Measurements from ENCODE around the gene EPO.
A peak's percentile ranks its signal among the peaks of the same experiment; 100 is the strongest.

EPO gene

GRCh38 chr7:100683659-100684533 is 36.4 kb upstream of the EPO start:
- Histone ChIP-seq H3K27me3 (replicated peaks in 2 of 5; ENCODE audit: control insufficient read depth in 4 of 5, insufficient read depth in 5 of 5, low read length in 4 of 5) (no peaks in the 10 kb centered on the region), H3K9me3 (ENCODE audit: control extremely low read depth in 1 of 5, control insufficient read depth in 4 of 5, insufficient read depth in 2 of 5, low read depth in 1 of 5, low read length in 4 of 5) (no peaks in the 10 kb centered on the region), H3K36me3 (ENCODE audit: control insufficient read depth in 4 of 4, insufficient read depth in 4 of 4, low read length in 3 of 4) (peaks cover 11 to 100% (median 64%) of the 10 kb centered on the region in 4 experiments), H3K4me1 (ENCODE audit: control extremely low read depth in 1 of 4, control insufficient read depth in 4 of 4, insufficient read depth in 4 of 4, low read length in 3 of 4) (no peaks in the 10 kb centered on the region), H3K27ac (ENCODE audit: insufficient read depth in 1 of 2, low read depth in 1 of 2, low read length in 2 of 2, poor library complexity in 1 of 2, severe bottlenecking in 2 of 2) (no peak overlapping the region), H3K4me3 (ENCODE audit: control insufficient read depth in 1 of 7, extremely low read depth in 1 of 7, insufficient read depth in 4 of 7, low read depth in 2 of 7, low read length in 6 of 7) (no peak overlapping the region)
- 95% methylated on average over 31 of the region's 37 CpGs for WGBS (ENCODE audit: insufficient coverage)
- ChIA-PET POLR2A (interaction anchor here (1.3 kb wide), 2 partner anchors 9 to 11 kb away, joined by 3 read pairs; no protein-coding TSS in a partner anchor), CTCF (interaction anchor here (0.6 to 3.9 kb wide), 7 partner anchors 8 to 214 kb away, joined by 3 to 28 read pairs (median 3); partner anchors contain the start of gene MOSPD3)
- no peak for DNase-seq

- no peaks in the 10 kb centered on the region for H3K27me3 ChIP-seq (replicated peaks in 2 of 5; ENCODE audit: control insufficient read depth in 4 of 5, insufficient read depth in 5 of 5, low read length in 4 of 5)
- no peak for DNase-seq
- WGBS (ENCODE audit: insufficient coverage): 99% methylated on average over 12 of the region's 16 CpGs
- H3K4me3 ChIP-seq (ENCODE audit: control insufficient read depth in 1 of 7, extremely low read depth in 1 of 7, insufficient read depth in 4 of 7, low read depth in 2 of 7, low read length in 6 of 7): no peak overlapping the region
- CTCF ChIA-PET: interaction anchor here (0.6 to 3.9 kb wide), 8 partner anchors 8 to 215 kb away, joined by 3 to 28 read pairs (median 4); partner anchors contain the start of gene MOSPD3
- peaks cover 11 to 100% (median 64%) of the 10 kb centered on the region in 4 experiments for H3K36me3 ChIP-seq (ENCODE audit: control insufficient read depth in 4 of 4, insufficient read depth in 4 of 4, low read length in 3 of 4)
- POLR2A ChIA-PET: interaction anchor here (0.5 kb wide), 1 partner anchor 17 kb away, joined by 4 read pairs; no protein-coding TSS in a partner anchor
- H3K9me3 ChIP-seq (ENCODE audit: control extremely low read depth in 1 of 5, control insufficient read depth in 4 of 5, insufficient read depth in 2 of 5, low read depth in 1 of 5, low read length in 4 of 5): no peaks in the 10 kb centered on the region
- H3K27ac ChIP-seq (ENCODE audit: insufficient read depth in 1 of 2, low read depth in 1 of 2, low read length in 2 of 2, poor library complexity in 1 of 2, severe bottlenecking in 2 of 2): no peak overlapping the region
- no peaks in the 10 kb centered on the region for H3K4me1 ChIP-seq (ENCODE audit: control extremely low read depth in 1 of 4, control insufficient read depth in 4 of 4, insufficient read depth in 4 of 4, low read length in 3 of 4)
Observed at GRCh38 chr7:100684534-100685042, 35.7 kb upstream of the EPO start.

GRCh38 chr7:100685049-100685605 is 35.1 kb upstream of the EPO start:
- peaks cover 11 to 97% (median 62%) of the 10 kb centered on the region in 4 experiments for H3K36me3 ChIP-seq (ENCODE audit: control insufficient read depth in 4 of 4, insufficient read depth in 4 of 4, low read length in 3 of 4)
- WGBS (ENCODE audit: insufficient coverage): 99% methylated on average over 14 of the region's 18 CpGs
- CTCF ChIA-PET: interaction anchor here (1.2 to 3.9 kb wide), 7 partner anchors 7 to 215 kb away, joined by 3 to 28 read pairs (median 4); partner anchors contain the start of gene MOSPD3
- H3K4me1 ChIP-seq (ENCODE audit: control extremely low read depth in 1 of 4, control insufficient read depth in 4 of 4, insufficient read depth in 4 of 4, low read length in 3 of 4): no peaks in the 10 kb centered on the region
- H3K27me3 ChIP-seq (replicated peaks in 2 of 5; ENCODE audit: control insufficient read depth in 4 of 5, insufficient read depth in 5 of 5, low read length in 4 of 5): no peaks in the 10 kb centered on the region
- H3K9me3 ChIP-seq (ENCODE audit: control extremely low read depth in 1 of 5, control insufficient read depth in 4 of 5, insufficient read depth in 2 of 5, low read depth in 1 of 5, low read length in 4 of 5): no peaks in the 10 kb centered on the region
- DNase-seq: no peak
- POLR2A ChIA-PET: interaction anchor here (0.5 kb wide), 1 partner anchor 16 kb away, joined by 4 read pairs; no protein-coding TSS in a partner anchor
- H3K27ac ChIP-seq (ENCODE audit: insufficient read depth in 1 of 2, low read depth in 1 of 2, low read length in 2 of 2, poor library complexity in 1 of 2, severe bottlenecking in 2 of 2): no peak overlapping the region
- H3K4me3 ChIP-seq (ENCODE audit: control insufficient read depth in 1 of 7, extremely low read depth in 1 of 7, insufficient read depth in 4 of 7, low read depth in 2 of 7, low read length in 6 of 7): no peak overlapping the region

GRCh38 chr7:100685631-100686145 is 34.6 kb upstream of the EPO start:
- H3K4me3 ChIP-seq (ENCODE audit: control insufficient read depth in 1 of 7, extremely low read depth in 1 of 7, insufficient read depth in 4 of 7, low read depth in 2 of 7, low read length in 6 of 7): no peak overlapping the region
- WGBS (ENCODE audit: insufficient coverage): 98% methylated on average over 16 of the region's 17 CpGs
- CTCF ChIA-PET: interaction anchor here (1.2 to 8.7 kb wide), 4 partner anchors 8 to 73 kb away, joined by 4 to 80 read pairs (median 4); partner anchors contain the start of gene MOSPD3
- no peaks in the 10 kb centered on the region for H3K9me3 ChIP-seq (ENCODE audit: control extremely low read depth in 1 of 5, control insufficient read depth in 4 of 5, insufficient read depth in 2 of 5, low read depth in 1 of 5, low read length in 4 of 5)
- H3K36me3 ChIP-seq (ENCODE audit: control insufficient read depth in 4 of 4, insufficient read depth in 4 of 4, low read length in 3 of 4): peaks cover 11 to 95% (median 58%) of the 10 kb centered on the region in 4 experiments
- H3K27me3 ChIP-seq (replicated peaks in 2 of 5; ENCODE audit: control insufficient read depth in 4 of 5, insufficient read depth in 5 of 5, low read length in 4 of 5): no peaks in the 10 kb centered on the region
- peaks cover 0 to 1% (median under 1%) of the 10 kb centered on the region in 4 experiments for H3K4me1 ChIP-seq (ENCODE audit: control extremely low read depth in 1 of 4, control insufficient read depth in 4 of 4, insufficient read depth in 4 of 4, low read length in 3 of 4)
- DNase-seq: no peak
- no peak overlapping the region for H3K27ac ChIP-seq (ENCODE audit: insufficient read depth in 1 of 2, low read depth in 1 of 2, low read length in 2 of 2, poor library complexity in 1 of 2, severe bottlenecking in 2 of 2)
- POLR2A ChIA-PET: no interaction called here

- H3K4me3 ChIP-seq (ENCODE audit: control insufficient read depth in 1 of 7, extremely low read depth in 1 of 7, insufficient read depth in 4 of 7, low read depth in 2 of 7, low read length in 6 of 7): no peak overlapping the region
- no peaks in the 10 kb centered on the region for H3K27me3 ChIP-seq (replicated peaks in 2 of 5; ENCODE audit: control insufficient read depth in 4 of 5, insufficient read depth in 5 of 5, low read length in 4 of 5)
- H3K27ac ChIP-seq (ENCODE audit: insufficient read depth in 1 of 2, low read depth in 1 of 2, low read length in 2 of 2, poor library complexity in 1 of 2, severe bottlenecking in 2 of 2): no peak overlapping the region
- ChIA-PET CTCF (interaction anchor here (1.0 to 8.7 kb wide), 4 partner anchors 9 to 207 kb away, joined by 3 to 80 read pairs (median 4); partner anchors contain the start of gene POP7), POLR2A (no interaction called here)
- peaks cover 11 to 95% (median 55%) of the 10 kb centered on the region in 4 experiments for H3K36me3 ChIP-seq (ENCODE audit: control insufficient read depth in 4 of 4, insufficient read depth in 4 of 4, low read length in 3 of 4)
- WGBS (ENCODE audit: insufficient coverage): 89% methylated on average over 21 of the region's 33 CpGs
- no peak for DNase-seq
- peaks cover 0 to 7% (median 6%) of the 10 kb centered on the region in 4 experiments for H3K4me1 ChIP-seq (ENCODE audit: control extremely low read depth in 1 of 4, control insufficient read depth in 4 of 4, insufficient read depth in 4 of 4, low read length in 3 of 4)
- no peaks in the 10 kb centered on the region for H3K9me3 ChIP-seq (ENCODE audit: control extremely low read depth in 1 of 5, control insufficient read depth in 4 of 5, insufficient read depth in 2 of 5, low read depth in 1 of 5, low read length in 4 of 5)
Observed at GRCh38 chr7:100686201-100686821, 34.0 kb upstream of the EPO start.

- H3K4me3 ChIP-seq (ENCODE audit: control insufficient read depth in 1 of 7, extremely low read depth in 1 of 7, insufficient read depth in 4 of 7, low read depth in 2 of 7, low read length in 6 of 7): no peak overlapping the region
- POLR2A ChIA-PET: no interaction called here
- no peak for DNase-seq
- WGBS (ENCODE audit: insufficient coverage): 91% methylated on average over 15 of the region's 17 CpGs
- peak overlapping the region in 1 of 2 experiments; percentile 25 for H3K27ac ChIP-seq (ENCODE audit: insufficient read depth in 1 of 2, low read depth in 1 of 2, low read length in 2 of 2, poor library complexity in 1 of 2, severe bottlenecking in 2 of 2)
- H3K36me3 ChIP-seq (ENCODE audit: control insufficient read depth in 4 of 4, insufficient read depth in 4 of 4, low read length in 3 of 4): peaks cover 11 to 91% (median 52%) of the 10 kb centered on the region in 4 experiments
- peaks cover under 1 to 12% (median 11%) of the 10 kb centered on the region in 4 experiments for H3K4me1 ChIP-seq (ENCODE audit: control extremely low read depth in 1 of 4, control insufficient read depth in 4 of 4, insufficient read depth in 4 of 4, low read length in 3 of 4)
- no peaks in the 10 kb centered on the region for H3K27me3 ChIP-seq (replicated peaks in 2 of 5; ENCODE audit: control insufficient read depth in 4 of 5, insufficient read depth in 5 of 5, low read length in 4 of 5)
- CTCF ChIA-PET: interaction anchor here (1.0 to 8.7 kb wide), 3 partner anchors 9 to 207 kb away, joined by 3 to 80 read pairs (median 4); partner anchors contain the start of gene POP7
- no peaks in the 10 kb centered on the region for H3K9me3 ChIP-seq (ENCODE audit: control extremely low read depth in 1 of 5, control insufficient read depth in 4 of 5, insufficient read depth in 2 of 5, low read depth in 1 of 5, low read length in 4 of 5)
Observed at GRCh38 chr7:100686822-100687211, 33.5 kb upstream of the EPO start.

Data from common myeloid progenitor, CD34-positive (primary cell).